SK-N-MC (cell line): ENCODE data around the gene ZBTB7C.
A peak's percentile ranks its signal among the peaks of the same experiment; 100 is the strongest.

ENCODE experiments used
- DNase-seq: peaks from one replicate; pipeline ENCODE4 v3.0.0-alpha.2; 2011; ENCODE audit warnings: low read depth, low spot score
- H3K27ac ChIP-seq: fragments of 200-600 bp; sonication (generic); 2 replicates; pipeline ENCODE4 v1.5.1; 2016; ENCODE audit warnings: mixed run types
- H3K36me3 ChIP-seq: fragments of 200-600 bp; sonication (generic); 2 replicates; pipeline ENCODE4 v1.6.1; 2017; ENCODE audit warnings: antibody characterized with exemption, low read length, mixed read lengths; ENCODE audit not compliant: insufficient read depth
- H3K4me3 ChIP-seq: fragments of 200-600 bp; sonication (generic); 2 replicates; pipeline ENCODE4 v1.5.1; 2016
- H3K9ac ChIP-seq: fragments of 200-600 bp; sonication (generic); 2 replicates; pipeline ENCODE4 v1.8.0; 2017; ENCODE audit warnings: mixed run types, mixed read lengths; ENCODE audit not compliant: insufficient read length
- H3K9me3 ChIP-seq: fragments of 200-600 bp; sonication (generic); 2 replicates; pipeline ENCODE4 v1.6.1; 2017; ENCODE audit warnings: low read depth, mild to moderate bottlenecking, antibody characterized with exemption, low read length, moderate library complexity, mixed read lengths
- EZH2 ChIP-seq: fragments of 200-600 bp; sonication (generic); IDR thresholded peaks from one replicate; pipeline ENCODE4 v1.6.1; 2017; ENCODE audit warnings: antibody characterized with exemption
- FOXP2 ChIP-seq: optimal IDR thresholded peaks from 2 replicates; pipeline ENCODE3; 2011; ENCODE audit warnings: mild to moderate bottlenecking, moderate library complexity; ENCODE audit not compliant: insufficient read depth; ENCODE audit errors: extremely low read length, control extremely low read depth
- POLR2AphosphoS5 ChIP-seq: IDR thresholded peaks from 2 replicates; pipeline ENCODE4 v1.6.1; 2012; ENCODE audit warnings: mild to moderate bottlenecking, low read depth, low read length, borderline replicate concordance

Gene ZBTB7C

DNA sequence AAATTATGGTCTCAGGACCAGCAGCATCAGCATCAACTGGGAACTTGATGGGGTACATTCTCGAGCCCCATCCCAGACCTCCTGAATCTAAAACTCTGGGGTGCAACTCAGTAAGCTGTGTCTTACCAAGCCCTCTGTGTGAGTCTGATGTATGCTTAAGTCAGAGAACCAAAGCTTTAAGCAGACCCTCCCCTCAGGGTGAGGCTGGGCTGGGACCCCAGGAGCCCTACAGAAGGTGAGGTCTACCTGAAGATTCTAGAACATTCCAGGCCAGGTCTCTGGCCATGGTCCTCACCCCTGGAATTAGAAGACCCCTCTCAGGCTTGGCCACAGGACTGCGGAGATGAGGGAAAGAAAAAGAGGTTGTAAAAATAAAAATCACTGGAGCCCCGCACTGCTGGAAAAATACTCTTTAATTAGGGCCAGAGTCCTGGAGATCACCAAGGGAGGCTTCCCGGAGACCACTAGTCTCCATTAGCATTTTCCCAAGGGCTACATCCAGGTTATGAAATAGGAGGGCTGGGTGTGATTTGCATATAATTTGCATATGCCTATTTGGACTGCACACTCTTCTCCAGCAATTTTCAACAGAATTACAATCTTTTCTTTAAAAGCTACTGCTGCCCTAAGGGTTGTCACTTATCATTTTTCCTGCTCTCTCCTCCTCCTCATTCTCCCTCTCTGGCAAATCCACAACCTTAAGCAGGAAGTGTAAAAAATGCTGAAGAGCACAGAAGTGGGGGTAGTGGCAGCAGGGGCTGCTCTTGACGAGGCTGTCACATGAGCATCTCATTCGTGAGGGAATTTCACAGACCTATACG is 100.2 kb downstream of the ZBTB7C start:
- Histone ChIP-seq H3K9ac (no peak overlapping the region), H3K9me3 (no peaks in the 10 kb centered on the region), H3K4me3 (peak overlapping the region; percentile 52), H3K36me3 (no peaks in the 10 kb centered on the region), H3K27ac (peak overlapping the region; percentile 85)
- TF ChIP-seq POLR2AphosphoS5 (no peak; the same call in 1 of the 2 replicates), EZH2 (no peak), FOXP2 (no peak)
- DNase-seq: peak; percentile 66

DNA sequence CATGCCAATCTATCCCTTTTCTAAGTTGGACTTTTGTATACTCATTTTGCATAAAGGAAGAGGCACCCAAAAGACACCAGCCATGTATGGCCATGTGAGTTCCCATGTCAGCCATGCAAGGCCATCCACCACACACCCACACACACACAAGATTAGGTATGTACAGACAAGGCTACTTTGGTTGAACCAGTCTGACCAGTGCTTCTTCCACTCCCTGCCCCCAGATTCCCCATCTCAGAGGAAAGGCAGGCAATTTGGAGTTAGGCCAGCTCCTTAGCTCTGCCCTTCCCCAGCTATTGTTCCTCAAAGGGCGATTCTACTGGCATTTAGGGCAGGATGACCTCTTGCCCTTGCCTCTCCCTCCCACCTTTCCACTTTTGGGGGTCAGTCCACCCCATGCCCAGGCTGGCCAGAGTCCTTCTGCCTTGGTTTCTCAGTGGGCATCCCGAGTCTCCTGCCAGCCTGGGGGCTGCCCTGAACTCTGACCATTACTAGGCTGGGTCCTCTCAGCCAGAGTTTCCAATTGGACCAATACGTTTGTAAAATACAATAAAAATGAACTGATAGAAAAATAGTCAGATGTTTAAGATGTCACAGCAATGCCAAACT is 101.1 kb downstream of the ZBTB7C start:
- no peak overlapping the region for H3K27ac ChIP-seq
- no peaks in the 10 kb centered on the region for H3K9me3 ChIP-seq
- H3K9ac ChIP-seq: no peak overlapping the region
- H3K4me3 ChIP-seq: no peak overlapping the region
- no peak for TF ChIP-seq POLR2AphosphoS5
- TF ChIP-seq FOXP2: no peak
- no peak for TF ChIP-seq EZH2
- H3K36me3 ChIP-seq: no peaks in the 10 kb centered on the region
- no peak for DNase-seq

DNA sequence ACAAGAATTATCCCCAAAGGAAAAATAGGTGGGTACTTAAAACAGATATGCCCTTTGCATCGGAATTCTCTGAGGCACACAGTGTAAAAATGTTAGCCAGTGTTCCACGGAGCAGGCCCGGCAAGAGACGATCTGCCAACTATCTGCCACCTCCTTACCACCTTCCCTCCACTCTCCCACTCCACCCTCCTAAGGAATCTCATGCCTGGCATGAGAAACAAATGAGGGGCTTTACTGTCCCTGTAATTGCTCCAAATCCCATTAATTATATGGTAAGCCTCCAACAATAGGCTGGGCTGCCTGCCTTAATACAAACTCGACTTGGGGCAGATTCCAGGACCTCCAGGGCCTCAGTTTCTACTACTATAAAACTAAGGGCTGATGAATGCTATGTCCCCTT is 102.3 kb downstream of the ZBTB7C start:
- Histone ChIP-seq H3K9ac (no peak overlapping the region), H3K36me3 (no peaks in the 10 kb centered on the region), H3K27ac (no peak overlapping the region), H3K9me3 (no peaks in the 10 kb centered on the region), H3K4me3 (no peak overlapping the region)
- TF ChIP-seq FOXP2 (no peak), POLR2AphosphoS5 (no peak), EZH2 (no peak)
- no peak for DNase-seq

DNA sequence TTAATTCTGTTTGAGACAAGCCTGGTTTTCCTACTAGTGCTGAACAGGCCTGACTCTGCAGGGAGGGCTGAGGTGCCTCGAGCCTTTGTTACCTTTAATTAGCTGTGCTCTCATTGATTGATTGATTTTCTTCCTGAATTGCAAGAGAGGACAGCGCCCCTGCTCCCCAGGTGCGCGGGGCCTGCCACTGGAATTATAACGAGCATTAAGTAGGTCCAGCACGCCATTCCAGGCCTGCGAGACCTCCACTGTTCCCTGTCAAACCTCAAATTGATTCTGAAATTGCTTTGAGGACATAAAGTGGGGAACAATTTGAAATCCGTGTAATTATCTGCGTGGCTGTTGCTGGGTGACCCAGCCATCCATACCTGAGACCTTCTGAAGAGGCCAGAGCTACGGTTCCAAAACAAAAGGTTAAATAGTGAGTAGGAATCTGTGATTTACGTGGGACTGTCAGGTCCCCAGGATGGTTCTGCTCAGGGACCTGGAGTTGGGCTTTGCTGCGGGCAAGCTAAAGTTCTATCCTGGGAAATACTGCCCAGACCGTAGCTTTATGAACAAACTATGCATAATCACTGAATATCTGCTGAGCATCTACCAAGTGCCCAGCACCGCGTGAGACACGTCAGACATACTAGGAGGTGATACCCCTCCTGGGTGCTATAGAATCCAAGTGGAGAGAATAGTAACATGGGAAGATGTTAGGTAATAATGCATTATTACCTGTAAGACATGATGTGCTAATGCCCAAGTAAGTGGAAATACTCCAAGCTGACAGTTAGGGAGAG is 104.1 kb downstream of the ZBTB7C start:
- H3K9ac ChIP-seq: no peak overlapping the region
- H3K27ac ChIP-seq: no peak overlapping the region
- no peaks in the 10 kb centered on the region for H3K36me3 ChIP-seq
- no peaks in the 10 kb centered on the region for H3K9me3 ChIP-seq
- no peak for DNase-seq
- no peak overlapping the region for H3K4me3 ChIP-seq
- TF ChIP-seq POLR2AphosphoS5: no peak
- no peak for TF ChIP-seq FOXP2
- TF ChIP-seq EZH2: no peak

DNA sequence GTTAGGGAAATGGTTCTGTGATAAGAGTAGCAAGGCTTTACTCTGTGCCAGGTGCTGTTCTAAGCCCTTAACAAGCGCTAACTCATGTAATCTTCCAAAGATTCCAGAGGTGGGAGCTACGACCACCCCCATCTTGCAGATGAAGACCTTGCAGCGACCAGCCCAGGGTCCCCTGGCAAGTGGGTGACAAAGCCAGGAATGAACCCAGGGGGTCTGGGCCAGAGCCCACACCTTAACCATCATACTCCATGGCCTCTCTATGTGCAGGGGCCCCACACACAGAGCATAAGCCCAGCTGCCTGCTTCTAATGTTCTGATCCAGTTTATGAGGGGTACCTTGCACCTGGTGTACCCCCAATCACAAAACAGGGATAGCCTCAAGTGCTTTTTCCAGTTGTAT is 105.3 kb downstream of the ZBTB7C start:
- no peaks in the 10 kb centered on the region for H3K36me3 ChIP-seq
- TF ChIP-seq FOXP2 (no peak), EZH2 (no peak), POLR2AphosphoS5 (no peak)
- no peak overlapping the region for H3K27ac ChIP-seq
- DNase-seq: no peak
- no peaks in the 10 kb centered on the region for H3K9me3 ChIP-seq
- H3K9ac ChIP-seq: no peak overlapping the region
- no peak overlapping the region for H3K4me3 ChIP-seq

DNA sequence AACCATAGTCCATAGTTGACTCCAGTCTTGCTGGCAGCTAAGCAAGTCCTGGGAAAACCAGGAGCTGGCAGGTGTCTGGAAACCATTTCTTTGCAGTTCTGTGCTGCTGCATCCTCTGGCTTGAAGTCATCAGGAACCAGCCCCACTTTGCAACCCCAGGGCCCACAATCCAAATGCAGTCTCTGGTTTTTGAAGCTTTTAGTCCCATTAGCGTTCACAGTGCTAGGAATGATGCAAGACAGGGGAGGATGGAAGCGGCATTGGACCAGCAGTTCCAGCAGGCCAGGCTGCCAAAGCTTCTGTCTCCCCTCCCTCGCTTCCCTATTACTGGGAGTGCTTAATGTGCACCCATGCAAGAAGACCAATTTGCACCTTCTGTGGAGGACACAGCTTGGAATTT is 106.4 kb downstream of the ZBTB7C start:
- no peaks in the 10 kb centered on the region for H3K36me3 ChIP-seq
- no peak overlapping the region for H3K4me3 ChIP-seq
- H3K9me3 ChIP-seq: no peaks in the 10 kb centered on the region
- no peak overlapping the region for H3K27ac ChIP-seq
- no peak for DNase-seq
- TF ChIP-seq POLR2AphosphoS5: no peak
- TF ChIP-seq FOXP2: no peak
- no peak for TF ChIP-seq EZH2
- no peak overlapping the region for H3K9ac ChIP-seq

DNA sequence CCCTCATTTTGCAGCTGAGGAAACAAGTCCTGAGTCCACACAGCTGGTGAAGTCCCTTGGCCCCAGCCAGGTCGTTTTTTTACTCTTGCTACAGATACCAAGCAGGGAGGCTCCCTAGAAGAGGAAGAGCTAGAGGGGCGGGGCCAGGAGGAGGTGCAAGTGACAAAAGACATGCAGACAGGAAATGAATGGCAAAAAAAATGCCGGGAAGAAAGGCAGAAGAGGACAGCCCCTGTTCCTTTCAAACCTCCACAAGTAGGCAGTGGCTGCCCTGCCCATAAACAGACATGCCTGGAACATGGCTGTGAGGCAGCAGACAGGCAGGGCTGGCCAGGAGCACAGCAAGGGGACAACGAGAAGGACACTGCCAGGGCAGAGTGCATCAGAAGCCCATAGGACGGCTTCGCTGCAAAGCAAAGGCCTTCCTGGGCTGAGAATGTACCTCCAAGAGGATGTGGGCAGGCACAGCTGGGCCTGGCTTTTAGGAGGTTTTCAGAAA is 108.7 kb downstream of the ZBTB7C start:
- no peak for DNase-seq
- Histone ChIP-seq H3K27ac (0 out of 2 replicates have a peak overlapping the region, but pooled peaks have one; percentile 12), H3K9ac (peak overlapping the region; percentile 25), H3K9me3 (no peaks in the 10 kb centered on the region), H3K36me3 (no peaks in the 10 kb centered on the region), H3K4me3 (peak overlapping the region; percentile 39; the same call in 1 of the 2 replicates)
- TF ChIP-seq EZH2: no peak
- no peak for TF ChIP-seq FOXP2
- TF ChIP-seq POLR2AphosphoS5: no peak

DNA sequence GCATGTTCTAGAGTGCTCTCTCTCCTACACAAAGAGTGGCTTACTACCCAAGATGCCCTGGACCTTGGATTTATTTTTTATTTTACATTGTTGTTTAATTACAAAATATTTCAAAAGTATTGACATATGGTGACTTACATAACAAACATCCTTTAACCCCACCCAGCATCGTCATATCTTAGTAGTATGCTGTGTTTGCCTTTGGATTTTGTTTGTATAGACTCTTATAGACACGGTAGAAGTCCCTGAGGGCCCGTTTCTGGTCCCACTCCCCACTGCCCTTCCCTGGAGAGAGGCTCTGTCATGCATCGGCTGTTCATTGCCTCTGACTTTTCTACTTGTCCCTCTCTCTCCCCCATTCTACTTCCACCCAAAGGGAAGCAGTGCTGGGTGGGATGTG is 112.0 kb downstream of the ZBTB7C start:
- Histone ChIP-seq H3K27ac (no peak overlapping the region), H3K4me3 (no peak overlapping the region), H3K9me3 (no peaks in the 10 kb centered on the region), H3K9ac (no peak overlapping the region), H3K36me3 (no peaks in the 10 kb centered on the region)
- TF ChIP-seq EZH2 (no peak), POLR2AphosphoS5 (no peak), FOXP2 (no peak)
- no peak for DNase-seq
